SK-N-MC (cell line): Measurements from ENCODE around the gene COPRS.
"Not testable (repeated sequence)": the region's sequence is repeated elsewhere in the genome, so short reads cannot be mapped to it uniquely, and the experiment has no call there.

Experiments
- EZH2 ChIP-seq: fragments of 200-600 bp; sonication (generic); IDR thresholded peaks from one replicate; pipeline ENCODE4 v1.6.1; 2017; ENCODE audit warnings: antibody characterized with exemption
- FOXP2 ChIP-seq: optimal IDR thresholded peaks from 2 replicates; pipeline ENCODE3; 2011; ENCODE audit warnings: mild to moderate bottlenecking, moderate library complexity; ENCODE audit not compliant: insufficient read depth; ENCODE audit errors: extremely low read length, control extremely low read depth
- POLR2AphosphoS5 ChIP-seq: IDR thresholded peaks from 2 replicates; pipeline ENCODE4 v1.6.1; 2012; ENCODE audit warnings: mild to moderate bottlenecking, low read depth, low read length, borderline replicate concordance

DNA sequence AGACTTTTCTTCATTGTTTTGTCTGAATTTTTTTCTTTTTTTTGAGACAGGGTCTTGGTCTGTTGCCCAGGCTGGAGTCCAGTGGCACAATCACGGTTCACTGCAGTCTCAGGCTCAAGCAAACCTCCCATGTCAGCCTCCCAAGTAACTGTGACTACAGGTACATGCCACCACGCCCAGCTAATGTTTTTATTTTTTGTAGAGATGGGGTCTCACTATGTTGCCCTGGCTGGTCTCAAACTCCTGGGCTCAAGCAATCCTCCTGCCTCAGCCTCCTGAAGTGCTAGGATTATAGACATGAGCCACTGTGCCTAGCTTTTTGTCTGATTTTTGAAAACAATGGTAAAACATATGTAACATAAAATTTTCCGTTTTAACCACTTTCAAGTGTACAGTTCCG is 30.1 kb downstream of the COPRS start:
- TF ChIP-seq EZH2, POLR2AphosphoS5, FOXP2: not testable (repeated sequence)
